Hindlimb muscle (tissue), 1 donor: ENCODE results near the gene BCL2L11. TPM values are rescaled to one million over a fixed set of nuclear protein-coding genes. Genes with fewer than 3 reads are reported as not detected.
A peak's percentile ranks its signal among the peaks of the same experiment; 100 is the strongest.

Experiments used
- DNase-seq: peaks from one replicate; pipeline ENCODE4 v3.0.0-alpha.2; 2013
- polyA plus RNA-seq: library from polyadenylated mRNA; unstranded; fragments of 120-200 nt; gene quantifications from one replicate; pipeline ENCODE4 v1.2.1, GENCODE V29; 2013; ENCODE audit not compliant: insufficient read length

Gene BCL2L11
- polyA plus RNA-seq, 1 donor, result 12.6 TPM

- DNase-seq, result no peak
Measured at GRCh38 chr2:111145103-111145760, 24.5 kb downstream of the BCL2L11 start.

DNA sequence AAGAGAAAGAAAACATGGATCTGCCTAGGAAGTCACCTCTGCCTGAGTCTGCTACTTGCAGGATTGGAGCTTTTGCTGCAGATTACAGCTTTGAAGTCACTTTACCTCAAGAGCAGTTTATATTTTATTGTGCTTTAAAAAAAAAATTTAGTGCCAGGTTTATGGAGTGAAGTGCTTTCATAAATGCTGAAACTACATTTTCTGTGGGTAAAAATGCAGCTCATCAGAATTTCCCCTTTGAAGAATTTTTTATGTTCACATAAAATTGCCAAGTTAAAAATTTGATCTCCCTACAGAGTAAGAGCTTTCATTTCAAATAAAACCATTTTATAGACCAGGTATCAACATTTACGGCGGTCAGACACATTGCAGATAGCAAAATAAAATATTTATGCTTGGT, 25.2 kb downstream of the BCL2L11 start:
- DNase-seq, result no peak

- no peak for DNase-seq
Measured at GRCh38 chr2:111148225-111148873, 27.6 kb downstream of the BCL2L11 start.

GRCh38 chr2:111148925-111149324, 28.2 kb downstream of the BCL2L11 start:
- DNase-seq, result no peak

- DNase-seq, result no peak
Measured at GRCh38 chr2:111149882-111150455, 29.3 kb downstream of the BCL2L11 start.

- DNase-seq, result no peak
Measured at GRCh38 chr2:111154758-111155157, 34.0 kb downstream of the BCL2L11 start.

DNA sequence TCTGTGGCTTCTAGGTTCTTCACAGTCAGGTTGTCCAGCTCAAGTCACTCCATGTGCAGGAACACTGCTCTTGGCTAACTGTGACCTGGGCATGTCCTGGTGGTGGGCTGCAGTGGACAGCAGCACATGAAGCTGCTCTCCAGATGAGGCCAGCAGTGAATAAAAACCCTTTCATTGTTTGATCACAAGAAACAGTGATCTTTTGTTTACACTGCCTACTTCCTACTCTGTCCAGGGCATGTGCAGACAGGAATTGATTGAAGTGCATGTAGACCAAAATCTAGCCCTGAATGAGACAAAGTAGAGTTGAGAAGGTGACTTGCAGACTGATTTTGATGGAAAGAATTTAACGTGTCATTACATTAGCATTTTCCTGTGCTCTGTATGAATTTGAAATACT, 34.9 kb downstream of the BCL2L11 start:
- DNase-seq, result no peak

DNA sequence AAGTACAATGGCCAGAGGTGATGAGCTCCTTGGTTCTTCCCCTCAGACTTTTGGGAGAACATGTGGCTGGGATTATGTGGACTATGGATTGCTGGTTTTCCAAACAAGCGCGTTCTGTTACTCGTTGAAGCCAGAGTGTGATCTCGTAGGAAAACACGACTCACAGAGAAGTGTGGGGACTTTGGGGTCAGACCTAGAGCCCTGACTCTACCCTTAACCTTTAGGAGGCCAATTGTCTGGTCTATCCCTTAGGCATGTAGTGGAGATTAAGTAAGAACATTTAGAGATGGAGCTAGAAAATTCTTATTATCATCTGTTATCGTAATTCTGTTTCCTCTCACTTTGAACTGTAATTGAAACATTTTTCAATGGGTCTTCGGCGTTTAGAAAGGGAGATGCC, 35.8 kb downstream of the BCL2L11 start:
- DNase-seq, result no peak

DNA sequence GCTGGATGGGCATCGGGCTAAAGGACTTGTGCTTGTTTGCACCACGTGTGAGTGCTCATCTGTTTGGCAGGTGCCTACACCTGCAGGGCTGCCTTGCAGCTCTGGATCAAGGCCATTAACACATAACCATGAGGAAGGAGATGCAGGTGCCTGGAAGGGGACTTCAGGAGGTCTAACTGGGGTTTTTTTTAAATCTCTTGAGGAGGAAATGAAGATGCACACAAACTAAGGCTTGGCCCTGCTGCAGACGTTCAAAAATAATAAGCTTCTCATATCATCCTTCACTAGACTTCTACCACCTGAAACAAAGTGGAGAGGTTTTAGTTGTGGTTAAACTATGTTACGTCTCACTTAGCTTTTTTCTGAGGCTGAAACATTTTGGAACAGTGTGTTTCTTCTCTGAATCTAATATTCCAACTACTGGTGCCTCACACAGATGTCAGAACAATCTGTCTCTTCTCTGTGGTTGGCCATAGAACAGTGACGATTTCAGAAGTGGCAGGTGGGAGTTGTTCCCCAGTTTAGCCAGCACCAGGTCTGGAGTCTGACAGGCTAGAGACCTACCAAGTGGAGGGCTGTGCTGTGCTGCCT, 36.5 kb downstream of the BCL2L11 start:
- no peak for DNase-seq

- no peak for DNase-seq
Measured at GRCh38 chr2:111157798-111158197, 37.1 kb downstream of the BCL2L11 start.

- no peak for DNase-seq
Measured at GRCh38 chr2:111159641-111160040, 38.9 kb downstream of the BCL2L11 start.

DNA sequence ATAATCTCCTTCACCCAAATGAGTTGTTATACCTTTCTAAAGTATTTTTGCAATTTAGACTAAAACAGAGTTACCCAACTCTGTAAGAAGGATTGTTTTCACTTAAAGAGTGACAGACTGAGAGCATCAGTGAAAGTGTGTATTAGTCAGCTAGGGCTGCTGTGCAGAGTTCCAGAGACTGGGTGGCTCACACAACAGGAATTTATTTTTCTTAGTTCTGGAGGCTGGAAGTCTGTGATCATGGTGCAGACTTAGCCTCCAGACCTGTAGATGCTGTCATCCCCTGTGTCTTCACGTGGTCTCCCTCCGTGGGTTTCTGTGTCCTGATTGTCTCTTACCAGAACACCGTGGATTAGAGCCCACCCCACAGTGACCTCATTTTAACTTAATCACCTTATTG, 40.0 kb downstream of the BCL2L11 start:
- DNase-seq, result no peak

GRCh38 chr2:111161971-111162370, 41.3 kb downstream of the BCL2L11 start:
- DNase-seq, result peak; percentile 49

- no peak for DNase-seq
Measured at GRCh38 chr2:111162718-111163331, 42.1 kb downstream of the BCL2L11 start.

GRCh38 chr2:111164078-111164477, 43.4 kb downstream of the BCL2L11 start:
- no peak for DNase-seq

DNA sequence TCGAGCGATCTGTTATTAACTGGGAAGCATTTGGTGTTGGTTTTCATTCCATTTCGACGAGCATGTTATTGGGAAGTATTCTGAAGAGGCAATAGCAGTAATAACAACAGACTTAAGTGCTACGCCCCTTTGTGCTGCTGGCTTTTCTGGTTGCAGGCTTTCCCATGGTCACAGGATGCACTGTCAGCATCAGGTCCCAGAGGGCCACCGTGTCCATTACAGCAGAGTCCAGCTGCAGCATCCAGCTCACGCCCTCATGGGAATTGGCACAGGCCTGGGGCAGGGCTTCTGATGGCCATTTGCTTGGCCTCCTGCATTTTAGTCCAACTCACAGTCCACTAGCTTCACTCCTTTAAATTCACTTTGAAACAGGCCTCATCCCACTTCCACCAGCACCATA, 44.4 kb downstream of the BCL2L11 start:
- DNase-seq, result peak; percentile 34

- no peak for DNase-seq
Measured at GRCh38 chr2:111166115-111166514, 45.4 kb downstream of the BCL2L11 start.

DNA sequence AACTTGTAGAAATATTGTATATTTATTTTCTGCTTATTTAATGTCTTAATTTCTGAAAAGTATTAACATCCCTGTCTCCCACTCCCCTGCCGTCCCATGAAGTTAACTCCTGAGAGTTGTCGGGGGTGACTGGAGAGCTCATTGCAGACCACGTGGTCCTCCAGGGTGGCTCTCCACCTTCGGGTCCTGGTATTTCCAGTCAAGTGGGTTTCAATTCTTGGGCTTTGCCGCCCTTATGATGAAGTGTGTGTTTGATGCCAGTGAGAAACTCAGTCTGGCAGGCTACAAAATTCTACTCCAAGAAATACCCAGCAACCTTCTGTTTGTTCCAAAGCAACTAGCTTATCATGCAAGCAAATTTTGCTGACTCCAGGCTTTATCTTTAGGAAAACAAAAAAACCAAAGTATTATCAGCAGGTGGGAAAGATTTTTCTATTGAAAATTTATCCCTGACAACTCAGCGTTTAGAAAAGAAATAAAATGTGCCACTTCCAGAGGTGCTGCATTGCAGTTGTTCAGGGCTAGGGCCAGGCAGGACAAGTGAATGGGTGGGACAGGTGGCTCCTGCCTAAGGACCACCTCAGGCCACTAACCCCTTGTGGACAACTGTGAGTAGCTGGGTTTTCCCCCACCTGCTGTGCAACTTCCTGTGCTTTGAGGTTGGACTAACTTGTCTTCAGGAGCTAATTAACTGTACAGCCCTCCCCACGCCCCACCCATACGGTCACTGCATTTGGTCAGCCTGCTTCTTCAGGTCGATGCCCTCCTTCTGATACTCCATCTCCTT, 46.6 kb downstream of the BCL2L11 start:
- DNase-seq, result no peak

- no peak for DNase-seq
Measured at GRCh38 chr2:111167863-111168162, 47.1 kb downstream of the BCL2L11 start.

- no peak for DNase-seq
Measured at GRCh38 chr2:111168528-111169239, 48.0 kb downstream of the BCL2L11 start.

GRCh38 chr2:111169268-111169667, 48.6 kb downstream of the BCL2L11 start:
- no peak for DNase-seq

- no peak for DNase-seq
Measured at GRCh38 chr2:111169924-111170323, 49.2 kb downstream of the BCL2L11 start.
